Regular cardiac myocyte (primary cell): Measurements from ENCODE around the gene PPAT. TPM values are rescaled to one million over a fixed set of nuclear protein-coding genes. Genes with fewer than 3 reads are reported as not detected.

Experiments used
- total RNA-seq: library from RNA; depleted of rRNA; stranded (reverse); fragments of >200 nt; gene quantifications from 2 replicates; pipeline ENCODE4 v1.2.3, GENCODE V29; 2014

The PPAT gene
- 24.0 and 31.2 TPM in 2 replicates for total RNA-seq

DNA sequence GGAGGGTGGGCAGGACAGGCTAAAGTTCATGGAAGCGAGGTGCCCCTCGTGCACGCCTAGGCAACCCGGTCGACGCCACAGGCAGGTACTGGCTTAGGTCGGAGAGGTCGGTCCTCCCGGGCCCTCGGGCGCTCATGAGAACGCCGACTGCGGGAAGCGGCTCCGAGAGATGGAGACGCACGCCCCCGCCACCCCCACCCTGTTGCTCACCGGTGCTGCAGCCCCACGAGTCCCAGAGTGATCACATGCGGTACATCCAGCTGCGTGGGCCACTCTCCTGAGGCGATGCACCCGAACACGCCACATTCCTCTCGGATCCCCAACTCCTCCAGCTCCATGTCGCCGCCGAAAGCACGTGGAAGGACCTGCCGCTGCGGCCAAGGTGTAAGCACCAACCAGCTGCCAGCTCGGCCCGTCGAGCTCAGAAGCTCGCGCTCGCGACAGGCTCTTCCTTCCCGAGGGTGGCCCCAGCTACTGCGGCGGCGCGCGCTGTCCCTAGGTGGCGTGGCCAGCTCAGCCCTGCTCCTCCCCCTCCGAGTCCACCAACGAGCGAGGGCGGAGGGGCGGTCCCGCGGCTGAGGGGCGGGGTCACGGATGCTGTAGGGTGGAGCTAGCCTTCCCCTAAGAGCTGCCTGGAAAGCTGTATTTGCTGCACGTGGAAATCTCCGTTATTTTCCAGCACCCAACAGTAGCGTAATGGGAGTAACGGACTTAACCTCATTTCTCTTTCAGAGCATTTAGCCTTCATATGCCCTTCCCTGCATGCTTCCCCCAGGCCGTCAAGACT is at the start of gene PPAT:
Gene PPAT (minus strand): TSS at position 476 of the 787 bp plus-strand sequence. CDS start 138 bp downstream, at position 338.

DNA sequence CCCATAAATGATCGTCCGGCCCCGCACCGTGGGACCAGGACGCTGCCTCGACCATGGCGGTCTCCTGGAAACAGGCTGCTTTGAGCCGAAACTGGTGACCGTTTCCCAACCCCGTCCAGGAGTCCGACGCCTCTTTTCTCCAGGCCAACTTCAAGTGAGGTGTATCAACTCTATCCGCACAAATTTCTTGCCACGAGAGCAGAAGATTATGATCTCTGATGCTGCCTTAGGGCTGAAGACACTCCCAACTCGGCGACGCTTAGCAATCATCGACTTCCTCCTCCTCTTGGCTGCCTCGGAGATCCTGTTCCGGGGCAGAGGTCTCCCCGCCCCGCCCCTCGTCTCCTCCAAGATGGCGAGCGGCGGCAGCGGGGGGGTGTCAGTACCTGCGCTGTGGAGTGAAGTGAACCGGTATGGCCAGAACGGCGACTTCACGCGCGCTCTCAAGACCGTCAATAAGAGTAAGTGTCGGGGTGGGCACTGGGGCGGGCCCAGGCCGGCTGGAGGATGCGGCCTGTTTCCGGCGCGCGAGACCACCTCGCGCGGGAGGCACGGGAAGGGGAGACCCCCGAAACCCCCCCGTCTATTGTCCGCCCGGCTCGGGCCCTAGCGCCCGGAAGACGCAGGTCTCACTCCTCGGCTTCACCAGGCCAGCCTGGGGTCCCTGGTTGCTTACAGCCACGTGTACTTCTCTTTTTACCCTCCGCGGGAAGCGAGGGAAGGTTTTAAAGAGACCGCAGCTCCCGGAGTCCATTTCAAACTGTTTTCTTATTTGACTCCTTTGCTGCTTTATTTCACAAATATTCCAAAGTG is 32.1 kb upstream of the PPAT start, which contains the start of gene SRP72:
Gene SRP72 (plus strand): TSS at position 334 of the 813 bp plus-strand sequence. CDS start 19 bp downstream, at position 353.

DNA sequence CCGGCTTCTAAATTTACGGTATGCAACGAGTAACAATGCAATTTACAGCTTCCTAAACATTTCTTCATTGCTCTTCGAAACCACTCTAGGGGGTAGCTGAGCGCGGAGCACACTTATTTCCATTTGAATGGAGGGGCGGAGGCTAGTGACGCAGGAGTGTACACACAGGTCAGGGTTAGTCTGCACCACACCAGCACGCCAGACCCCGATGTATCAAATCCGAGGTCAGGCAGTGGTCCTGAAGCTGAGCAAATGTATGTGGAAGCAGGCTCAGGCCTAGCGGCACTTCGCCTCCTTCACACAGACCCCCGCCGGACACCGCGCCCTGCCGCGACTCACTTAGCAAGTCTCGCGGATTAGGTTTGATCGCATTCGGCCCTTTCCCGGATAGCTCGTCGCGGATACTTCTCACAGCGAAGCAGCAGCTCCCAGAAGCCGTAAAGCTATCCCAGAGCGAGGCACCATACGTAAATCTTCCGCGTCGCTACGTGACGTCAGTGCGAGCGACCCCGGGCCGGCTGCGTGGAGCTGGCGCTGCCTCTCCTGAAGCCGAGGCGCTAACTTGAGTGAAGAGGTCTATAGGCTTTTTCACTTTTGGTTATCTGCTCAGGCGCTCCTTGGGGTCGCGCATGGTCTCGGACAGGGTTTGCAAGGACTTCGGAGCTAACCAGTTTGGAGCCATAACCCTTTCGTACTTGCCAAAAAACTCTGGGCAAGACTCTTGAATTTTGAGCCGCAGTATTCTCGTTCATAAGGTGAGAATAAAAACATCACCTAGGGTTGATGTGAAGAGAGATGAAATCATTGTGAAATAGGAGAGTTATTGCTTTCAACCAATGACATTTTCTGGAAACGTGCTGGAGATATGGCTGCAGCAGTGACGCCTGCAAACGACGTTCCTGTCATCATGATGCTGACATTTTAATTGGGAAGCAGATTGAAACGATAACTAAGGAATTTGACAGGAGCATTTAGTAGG is 48.1 kb downstream of the PPAT start, which contains the start of gene AASDH:
Gene AASDH (minus strand): TSS at position 469 of the 979 bp plus-strand sequence. CDS start 3,192 bp downstream, outside the sequence.

Other genes with a start within 250 kb of the PPAT start
- 10.7 and 20.0 TPM in 2 replicates for gene AASDH, start 48.1 kb downstream of the PPAT start, total RNA-seq
- gene PAICS, start 645 bp upstream of the PPAT start, total RNA-seq = 25.7 and 104 TPM in 2 replicates
- 77.5 and 110 TPM in 2 replicates for gene SRP72, start 32.0 kb upstream of the PPAT start, total RNA-seq
- gene ARL9, start 70.2 kb upstream of the PPAT start, total RNA-seq = 0.19 and 0.28 TPM in 2 replicates
- gene HOPX, start 245.7 kb upstream of the PPAT start, total RNA-seq = 0.19 and 2.8 TPM in 2 replicates